ENCODE measurements around the gene SND1.
"Not testable (repeated sequence)": the region's sequence is repeated elsewhere in the genome, so short reads cannot be mapped to it uniquely, and the experiment has no call there.

Gene SND1

DNA sequence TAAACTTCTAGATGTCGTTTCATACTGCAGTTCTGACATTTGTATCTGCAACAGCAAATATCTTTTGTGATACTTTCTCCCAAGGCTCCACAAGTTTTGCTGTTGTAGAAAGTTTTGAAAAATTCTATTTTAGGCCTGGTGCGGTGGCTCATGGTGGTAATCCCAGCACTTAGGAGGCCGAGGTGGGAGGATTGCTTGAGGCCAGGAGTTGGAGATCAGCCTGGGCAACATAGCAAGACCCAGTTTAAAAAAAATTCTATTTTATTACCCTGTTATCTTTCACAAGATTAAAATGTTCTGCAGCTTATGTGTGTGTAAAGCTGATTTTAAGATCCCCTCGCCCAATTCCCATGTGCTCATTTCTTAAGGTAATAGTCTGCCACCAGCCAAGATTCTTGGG lies 1.4 kb downstream of the SND1 start:
- no peak for DNase-seq

- DNase-seq, result no peak
These were observed 2.7 kb downstream of the SND1 start for GRCh38 chr7:127654404-127655394.

DNA sequence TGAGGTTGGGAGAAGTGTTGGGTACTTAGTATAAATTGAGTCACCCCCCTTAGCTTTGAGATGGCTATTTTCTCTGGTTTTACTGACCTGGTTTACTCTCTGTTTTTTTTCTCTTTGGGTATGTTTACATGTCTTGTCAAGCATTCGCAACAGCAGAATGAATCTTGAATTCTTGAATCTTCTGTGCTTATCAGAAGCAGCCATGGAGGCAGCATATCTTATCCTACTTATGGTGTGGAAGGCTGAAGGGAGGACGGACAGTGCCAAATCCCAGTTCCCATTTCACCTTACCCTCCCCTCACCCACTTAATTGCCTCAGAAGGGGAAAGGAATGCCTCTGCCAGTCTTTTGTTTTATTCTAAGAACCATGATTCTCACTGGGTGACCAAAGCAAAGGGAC lies 3.7 kb downstream of the SND1 start:
- DNase-seq, result no peak

GRCh38 chr7:127657500-127657899 lies 5.5 kb downstream of the SND1 start:
- DNase-seq, result no peak

GRCh38 chr7:127658970-127659630 lies 7.1 kb downstream of the SND1 start:
- no peak for DNase-seq

- no peak for DNase-seq
These were observed 13.9 kb downstream of the SND1 start for GRCh38 chr7:127665922-127666321.

DNA sequence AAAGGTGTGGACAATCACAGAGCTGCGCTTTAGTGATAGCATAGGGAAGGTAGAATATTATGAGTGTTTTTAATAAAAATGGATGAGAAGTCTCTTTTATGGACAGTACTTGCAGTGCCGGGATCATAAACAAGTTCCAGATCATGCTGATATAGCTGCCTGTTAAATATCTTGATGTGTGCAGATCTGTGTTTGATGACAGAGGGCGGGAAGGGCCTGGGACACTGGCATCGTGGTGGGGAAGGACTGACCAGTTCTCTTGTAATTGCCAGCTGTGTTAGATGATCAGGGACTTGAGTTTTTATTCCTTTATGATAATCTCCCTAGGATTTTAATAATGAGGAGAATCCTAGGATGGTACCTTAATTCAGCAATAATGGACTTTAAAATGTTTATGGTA lies 14.6 kb downstream of the SND1 start:
- no peak for DNase-seq

DNA sequence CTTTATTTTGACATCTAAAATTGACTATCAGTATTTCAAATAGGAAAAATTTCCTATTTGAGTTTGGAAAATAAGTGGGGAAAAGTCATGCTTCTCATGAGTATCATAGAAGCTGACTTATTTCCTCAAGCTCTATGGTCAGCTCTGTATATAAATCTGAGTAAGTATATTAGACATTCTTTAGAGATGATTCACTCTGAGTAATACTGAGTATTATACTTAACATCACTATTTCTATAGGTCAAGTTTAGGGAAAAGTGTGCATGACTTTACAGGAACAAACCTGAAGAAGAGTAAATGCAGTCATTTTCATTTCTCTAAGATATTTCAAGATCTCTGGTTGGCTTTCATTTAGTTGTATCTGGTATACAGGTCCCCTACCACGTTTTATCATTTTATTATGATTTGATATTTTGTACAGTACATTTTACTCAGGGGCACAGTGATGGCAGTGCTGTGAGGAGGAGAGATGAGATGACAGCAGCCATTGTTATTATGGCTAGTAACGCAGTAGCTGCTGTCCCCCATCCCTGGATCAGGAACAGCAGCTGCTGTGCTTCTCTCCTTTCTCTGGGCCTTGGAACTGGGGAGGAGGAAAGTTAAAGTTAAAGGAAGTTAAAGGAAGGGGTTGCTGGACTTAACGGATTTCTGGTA lies 15.2 kb downstream of the SND1 start:
- no peak for DNase-seq

DNA sequence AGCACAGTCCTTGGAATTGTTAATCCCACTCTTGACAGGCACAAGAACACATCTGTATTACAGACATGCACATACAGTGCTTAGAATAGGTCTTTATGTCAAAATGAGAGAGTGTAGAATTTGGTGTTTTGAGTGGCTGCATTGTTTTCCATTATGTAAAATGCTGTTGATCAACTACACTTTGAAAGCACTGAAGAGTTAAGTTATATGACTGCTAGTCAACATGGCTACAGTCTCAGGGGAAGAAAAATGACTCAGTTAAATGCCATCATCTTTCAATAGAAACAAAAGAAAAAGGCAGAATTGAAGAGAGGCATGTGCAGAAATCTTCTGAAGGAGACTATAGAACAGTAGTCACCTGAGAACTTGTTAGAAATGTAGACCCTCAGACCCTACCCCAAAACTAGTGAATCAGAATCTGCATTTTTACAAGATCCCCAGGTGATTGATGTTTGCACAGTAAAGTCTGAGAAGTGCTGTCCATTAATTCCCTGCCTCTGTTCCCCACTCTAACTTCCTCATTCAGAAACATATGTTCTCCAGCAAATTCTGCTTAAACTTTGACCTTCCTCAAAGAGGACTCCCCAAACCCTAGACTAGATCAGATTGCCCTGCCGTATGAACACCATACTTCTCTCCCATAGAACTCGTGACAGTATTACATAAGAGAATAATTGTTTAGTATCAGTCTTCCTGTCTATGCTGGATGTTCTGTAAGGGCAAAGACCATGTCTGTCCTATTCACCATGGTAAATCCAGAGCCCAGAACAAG lies 16.0 kb downstream of the SND1 start:
- DNase-seq, result no peak

DNA sequence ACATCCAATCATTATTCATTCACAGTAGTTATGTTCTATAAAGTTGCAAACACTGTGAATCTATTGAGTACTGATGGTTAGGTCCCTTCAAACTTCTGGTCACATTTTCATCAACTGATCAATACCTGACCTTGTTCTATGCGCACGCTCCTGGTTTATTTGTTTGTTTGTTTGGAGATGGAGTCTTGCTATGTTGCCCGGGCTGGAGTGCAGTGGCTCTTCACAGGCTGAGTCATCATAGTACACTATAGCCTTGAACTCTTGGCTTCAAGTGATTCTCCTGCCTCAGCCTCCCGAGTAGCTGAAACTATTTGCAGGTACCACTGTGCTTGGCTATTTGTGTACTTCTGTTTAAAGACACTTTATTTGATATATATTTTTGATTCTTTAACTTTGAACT lies 19.3 kb downstream of the SND1 start:
- DNase-seq, result no peak

DNA sequence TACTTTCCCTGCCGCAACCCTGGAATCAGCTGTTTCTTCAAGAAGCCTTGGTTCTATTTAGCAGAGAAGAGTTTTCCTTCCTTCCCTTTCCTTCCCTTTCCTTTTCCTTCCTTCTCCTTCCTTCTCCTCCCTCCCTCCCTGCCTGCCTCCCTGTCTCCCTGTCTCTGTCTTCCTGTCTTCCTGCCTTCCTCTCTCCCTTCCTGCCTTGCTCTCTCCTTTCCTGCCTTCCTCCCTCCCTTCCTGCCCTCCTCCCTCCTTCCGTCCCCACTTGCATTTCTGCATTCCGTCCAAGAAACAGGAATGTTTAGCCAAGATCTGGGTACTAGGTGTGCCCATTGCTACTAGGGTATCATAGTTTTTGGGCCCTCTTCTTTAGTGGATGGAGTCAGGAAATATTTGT lies 21.9 kb downstream of the SND1 start:
- DNase-seq, result peak; percentile 57

- DNase-seq, result no peak
These were observed 22.4 kb downstream of the SND1 start for GRCh38 chr7:127674361-127674760.

DNA sequence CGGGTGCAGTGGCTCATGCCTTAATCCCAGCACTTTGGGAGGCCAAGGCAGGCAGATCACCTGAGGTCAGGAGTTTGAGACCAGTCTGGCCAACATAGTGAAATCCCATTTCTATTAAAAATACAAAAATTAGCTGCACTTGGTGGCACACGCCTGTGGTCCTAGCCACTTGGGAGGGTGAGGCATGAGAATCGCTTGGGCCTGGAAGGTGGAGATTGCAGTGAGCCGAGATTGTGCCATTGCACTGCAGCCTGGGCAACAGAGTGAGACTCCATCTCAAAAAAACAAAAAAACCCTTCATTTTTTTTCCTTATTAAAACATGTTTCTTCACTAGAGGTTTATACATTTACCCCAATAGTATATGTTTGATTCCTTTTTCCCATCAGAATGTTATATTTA lies 22.9 kb downstream of the SND1 start:
- not testable (repeated sequence) for DNase-seq

- DNase-seq, result no peak
These were observed 23.7 kb downstream of the SND1 start for GRCh38 chr7:127675721-127676120.

- DNase-seq, result no peak
These were observed 25.6 kb downstream of the SND1 start for GRCh38 chr7:127677433-127678230.

- DNase-seq, result no peak
These were observed 26.3 kb downstream of the SND1 start for GRCh38 chr7:127678337-127678736.

DNA sequence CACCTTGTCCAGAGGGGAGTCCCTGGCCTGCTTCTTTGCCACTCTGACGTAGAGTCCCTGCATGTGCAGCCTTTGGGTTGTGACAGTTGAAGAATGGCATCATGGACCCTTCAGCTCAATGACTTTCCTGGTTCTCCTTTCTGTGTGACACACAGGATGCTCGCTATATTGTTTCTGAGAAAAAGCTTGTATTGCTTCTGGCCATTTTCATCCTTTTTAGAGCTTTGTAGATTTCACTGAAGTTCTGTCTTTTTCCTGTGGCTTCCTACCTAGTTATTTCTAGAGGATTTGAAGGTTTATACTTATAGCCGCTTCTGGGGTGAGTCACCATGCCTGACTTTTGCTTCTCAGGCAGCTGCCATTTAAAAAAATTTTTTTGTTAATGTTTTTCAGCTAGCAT lies 27.0 kb downstream of the SND1 start:
- no peak for DNase-seq

- no peak for DNase-seq
These were observed 29.0 kb downstream of the SND1 start for GRCh38 chr7:127680983-127681382.

DNA sequence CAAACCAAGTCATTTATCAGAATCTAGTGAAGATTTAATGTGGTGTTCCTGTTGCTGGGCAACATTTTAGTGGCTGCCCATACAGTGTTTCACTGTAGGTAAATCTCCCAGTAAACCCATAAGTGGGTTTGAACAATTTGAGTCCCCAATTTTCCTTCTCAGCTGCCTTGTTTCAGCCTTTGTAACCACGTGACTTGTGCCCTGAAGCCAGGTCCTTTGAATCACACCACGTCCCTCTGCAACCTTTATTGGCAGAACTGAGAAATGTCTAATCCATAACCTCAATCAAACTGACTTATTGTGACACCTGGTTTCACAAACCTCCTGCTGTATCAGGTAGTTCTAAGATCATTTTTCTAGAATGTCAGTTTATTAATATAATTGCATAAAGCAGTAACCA lies 30.1 kb downstream of the SND1 start:
- no peak for DNase-seq

- no peak for DNase-seq
These were observed 32.0 kb downstream of the SND1 start for GRCh38 chr7:127683776-127684681.

DNA sequence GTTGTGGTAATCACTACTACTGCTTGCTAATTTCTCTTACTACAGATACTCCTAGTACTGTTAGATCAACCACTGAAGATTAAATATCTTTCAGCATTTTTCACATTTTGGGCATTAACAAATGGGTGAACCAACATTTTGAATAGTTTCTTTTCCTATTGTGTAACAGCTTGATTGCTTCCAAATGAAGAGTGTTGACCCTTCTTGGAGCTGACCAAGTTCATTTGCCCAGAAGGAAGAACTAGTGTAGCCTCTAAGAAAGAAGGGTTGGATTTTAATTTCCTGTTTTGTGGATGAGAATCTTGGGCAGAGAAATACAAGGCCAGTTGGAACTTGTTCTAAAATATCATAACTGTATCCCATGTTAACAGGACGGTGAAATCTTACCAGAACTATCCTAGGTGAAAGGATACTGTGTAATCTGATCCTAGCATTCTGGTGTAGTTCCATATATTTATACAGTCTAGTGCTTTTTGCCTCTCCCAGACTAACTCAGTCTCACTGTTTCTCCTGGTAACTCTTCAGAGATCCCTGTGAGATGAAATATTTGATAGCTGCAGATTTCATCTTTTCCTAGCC lies 37.3 kb downstream of the SND1 start:
- DNase-seq, result no peak
